Measurements from ENCODE around the gene SEPTIN2.
"Not testable (repeated sequence)": the region's sequence is repeated elsewhere in the genome, so short reads cannot be mapped to it uniquely, and the experiment has no call there.

SEPTIN2 gene

GRCh38 chr2:241391892-241392665 lies 76.4 kb downstream of the SEPTIN2 start:
- Mint-ChIP-seq H3K27ac (no peak overlapping the region), H3K4me1 (no peaks in the 10 kb centered on the region), H3K27me3 (ENCODE audit: low read depth, poor library complexity) (no peaks in the 10 kb centered on the region), H3K36me3 (ENCODE audit: low read depth) (peaks cover 45% of the 10 kb centered on the region), H3K4me3 (no peak overlapping the region), H3K9me3 (peaks cover 6% of the 10 kb centered on the region)
- TF ChIP-seq, protein P1, sequence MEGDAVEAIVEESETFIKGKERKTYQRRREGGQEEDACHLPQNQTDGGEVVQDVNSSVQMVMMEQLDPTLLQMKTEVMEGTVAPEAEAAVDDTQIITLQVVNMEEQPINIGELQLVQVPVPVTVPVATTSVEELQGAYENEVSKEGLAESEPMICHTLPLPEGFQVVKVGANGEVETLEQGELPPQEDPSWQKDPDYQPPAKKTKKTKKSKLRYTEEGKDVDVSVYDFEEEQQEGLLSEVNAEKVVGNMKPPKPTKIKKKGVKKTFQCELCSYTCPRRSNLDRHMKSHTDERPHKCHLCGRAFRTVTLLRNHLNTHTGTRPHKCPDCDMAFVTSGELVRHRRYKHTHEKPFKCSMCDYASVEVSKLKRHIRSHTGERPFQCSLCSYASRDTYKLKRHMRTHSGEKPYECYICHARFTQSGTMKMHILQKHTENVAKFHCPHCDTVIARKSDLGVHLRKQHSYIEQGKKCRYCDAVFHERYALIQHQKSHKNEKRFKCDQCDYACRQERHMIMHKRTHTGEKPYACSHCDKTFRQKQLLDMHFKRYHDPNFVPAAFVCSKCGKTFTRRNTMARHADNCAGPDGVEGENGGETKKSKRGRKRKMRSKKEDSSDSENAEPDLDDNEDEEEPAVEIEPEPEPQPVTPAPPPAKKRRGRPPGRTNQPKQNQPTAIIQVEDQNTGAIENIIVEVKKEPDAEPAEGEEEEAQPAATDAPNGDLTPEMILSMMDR (IDR thresholded peaks at IDR 0.05) = no peak
- DNase-seq = no peak

- not testable (repeated sequence) for H3K4me3 Mint-ChIP-seq; DNase-seq; H3K4me1 Mint-ChIP-seq; H3K27me3 Mint-ChIP-seq (ENCODE audit: low read depth, poor library complexity); H3K9me3 Mint-ChIP-seq; H3K27ac Mint-ChIP-seq
- H3K36me3 Mint-ChIP-seq (ENCODE audit: low read depth) = peaks cover 47% of the 10 kb centered on the region
Measured at GRCh38 chr2:241392753-241393152, 77.0 kb downstream of the SEPTIN2 start.

DNA sequence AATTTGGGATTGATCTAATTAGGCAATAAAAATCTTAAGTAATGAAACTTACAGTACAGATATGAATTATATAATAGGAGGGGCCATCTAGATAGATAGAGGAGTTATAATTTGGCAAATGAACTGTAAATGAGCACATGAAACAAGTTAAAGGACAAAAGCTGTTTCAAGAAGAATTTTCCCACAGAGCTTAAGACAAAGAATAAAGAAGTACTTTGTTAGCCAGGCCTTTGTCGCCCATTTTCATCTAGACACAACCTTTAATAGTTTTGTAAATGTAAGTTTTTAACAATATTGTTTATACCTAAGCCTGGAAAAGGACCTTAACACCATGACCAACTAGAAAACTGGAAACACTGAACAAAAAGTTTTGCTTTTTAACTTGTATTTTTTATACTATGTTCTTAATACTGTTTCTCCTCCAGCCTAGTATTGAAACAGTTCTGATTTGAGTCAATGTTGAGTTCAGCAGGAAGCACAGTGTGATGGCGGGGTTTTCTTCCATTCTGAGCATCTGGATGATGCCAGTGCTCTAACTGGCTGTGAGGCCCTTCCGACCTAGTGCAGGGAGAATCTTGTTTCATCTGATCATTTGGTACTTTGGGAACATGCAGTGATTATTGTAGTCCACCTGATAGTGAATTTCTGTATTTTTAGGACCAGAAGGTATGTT lies 77.9 kb downstream of the SEPTIN2 start:
- no peak overlapping the region for H3K4me3 Mint-ChIP-seq
- TF ChIP-seq, protein P1 (IDR thresholded peaks at IDR 0.05) = no peak
- no peak for DNase-seq
- peak overlapping the region; percentile 57 for H3K27ac Mint-ChIP-seq
- no peaks in the 10 kb centered on the region for H3K9me3 Mint-ChIP-seq
- H3K36me3 Mint-ChIP-seq (ENCODE audit: low read depth) = peaks cover 38% of the 10 kb centered on the region
- H3K4me1 Mint-ChIP-seq = no peaks in the 10 kb centered on the region
- no peaks in the 10 kb centered on the region for H3K27me3 Mint-ChIP-seq (ENCODE audit: low read depth, poor library complexity)

- H3K36me3 Mint-ChIP-seq (ENCODE audit: low read depth) = peaks cover 23% of the 10 kb centered on the region
- H3K27me3 Mint-ChIP-seq (ENCODE audit: low read depth, poor library complexity); H3K4me3 Mint-ChIP-seq; H3K9me3 Mint-ChIP-seq; DNase-seq; H3K27ac Mint-ChIP-seq; H3K4me1 Mint-ChIP-seq: not testable (repeated sequence)
Measured at GRCh38 chr2:241396809-241397208, 81.1 kb downstream of the SEPTIN2 start.

- H3K4me3 Mint-ChIP-seq = no peak overlapping the region
- no peak for DNase-seq
- TF ChIP-seq, protein P1 (IDR thresholded peaks at IDR 0.05) = no peak
- no peaks in the 10 kb centered on the region for H3K4me1 Mint-ChIP-seq
- H3K27ac Mint-ChIP-seq = no peak overlapping the region
- peaks cover 15% of the 10 kb centered on the region for H3K36me3 Mint-ChIP-seq (ENCODE audit: low read depth)
- H3K27me3 Mint-ChIP-seq (ENCODE audit: low read depth, poor library complexity) = peaks cover 5% of the 10 kb centered on the region
- no peaks in the 10 kb centered on the region for H3K9me3 Mint-ChIP-seq
Measured at GRCh38 chr2:241399941-241400922, 84.5 kb downstream of the SEPTIN2 start.
